ENCODE results near the gene WFDC1. TPM values are rescaled to one million over a fixed set of nuclear protein-coding genes. Genes with fewer than 3 reads are reported as not detected.

Gene WFDC1
- total RNA-seq, 2 donors from 2014 or later = 0.78 to 2.3 TPM

DNA sequence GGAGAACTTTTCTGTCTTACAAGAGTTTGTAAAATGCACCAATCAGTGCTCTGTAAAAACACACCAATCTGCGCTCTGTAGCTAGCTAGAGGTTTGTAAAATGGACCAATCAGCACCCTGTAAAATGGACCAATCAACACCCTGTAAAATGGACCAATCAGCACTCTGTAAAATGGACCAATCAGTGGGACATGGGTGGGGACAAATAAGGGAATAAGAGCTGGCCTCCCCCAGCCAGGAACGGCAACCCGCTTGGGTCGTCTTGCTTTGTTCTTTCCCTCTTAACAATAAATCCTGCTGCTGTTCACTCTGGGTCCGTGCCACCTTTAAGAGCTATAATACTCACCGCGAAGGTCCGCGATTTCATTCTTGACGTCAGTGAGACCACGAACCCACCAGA is 36.4 kb upstream of the WFDC1 start:
- intact Hi-C loops (cut with DNase I) = no loop called here
- Histone ChIP-seq H3K36me3 (replicated peaks in 1 of 2; ENCODE audit: insufficient read depth in 1 of 2, low read depth in 2 of 2) (no peaks in the 10 kb centered on the region), H3K27ac (no peak overlapping the region), H3K9me3 (no peaks in the 10 kb centered on the region), H3K27me3 (no peaks in the 10 kb centered on the region), H3K4me3 (no peak overlapping the region), H3K4me1 (no peaks in the 10 kb centered on the region)
- WGBS, 2 donors = 74 to 76% methylated on average over 11 of the region's 11 CpGs
- DNase-seq (no peak), ATAC-seq (no peak)
- no peak for TF ChIP-seq POLR2A (IDR thresholded peaks at IDR 0.05)
- no peak for TF ChIP-seq CTCF (IDR thresholded peaks at IDR 0.05)

- Histone ChIP-seq H3K4me1 (no peaks in the 10 kb centered on the region), H3K36me3 (replicated peaks in 1 of 2; ENCODE audit: insufficient read depth in 1 of 2, low read depth in 2 of 2) (no peaks in the 10 kb centered on the region), H3K27ac (no peak overlapping the region), H3K27me3 (no peaks in the 10 kb centered on the region), H3K4me3 (no peak overlapping the region), H3K9me3 (no peaks in the 10 kb centered on the region)
- TF ChIP-seq CTCF (IDR thresholded peaks at IDR 0.05) = no peak
- TF ChIP-seq POLR2A (IDR thresholded peaks at IDR 0.05) = no peak
- WGBS, 2 donors = 73 to 75% methylated on average over 3 of the region's 3 CpGs
- DNase-seq (no peak), ATAC-seq (no peak)
- intact Hi-C loops (cut with DNase I) = no loop called here
Observed at GRCh38 chr16:84259691-84260090, 35.0 kb upstream of the WFDC1 start.

DNA sequence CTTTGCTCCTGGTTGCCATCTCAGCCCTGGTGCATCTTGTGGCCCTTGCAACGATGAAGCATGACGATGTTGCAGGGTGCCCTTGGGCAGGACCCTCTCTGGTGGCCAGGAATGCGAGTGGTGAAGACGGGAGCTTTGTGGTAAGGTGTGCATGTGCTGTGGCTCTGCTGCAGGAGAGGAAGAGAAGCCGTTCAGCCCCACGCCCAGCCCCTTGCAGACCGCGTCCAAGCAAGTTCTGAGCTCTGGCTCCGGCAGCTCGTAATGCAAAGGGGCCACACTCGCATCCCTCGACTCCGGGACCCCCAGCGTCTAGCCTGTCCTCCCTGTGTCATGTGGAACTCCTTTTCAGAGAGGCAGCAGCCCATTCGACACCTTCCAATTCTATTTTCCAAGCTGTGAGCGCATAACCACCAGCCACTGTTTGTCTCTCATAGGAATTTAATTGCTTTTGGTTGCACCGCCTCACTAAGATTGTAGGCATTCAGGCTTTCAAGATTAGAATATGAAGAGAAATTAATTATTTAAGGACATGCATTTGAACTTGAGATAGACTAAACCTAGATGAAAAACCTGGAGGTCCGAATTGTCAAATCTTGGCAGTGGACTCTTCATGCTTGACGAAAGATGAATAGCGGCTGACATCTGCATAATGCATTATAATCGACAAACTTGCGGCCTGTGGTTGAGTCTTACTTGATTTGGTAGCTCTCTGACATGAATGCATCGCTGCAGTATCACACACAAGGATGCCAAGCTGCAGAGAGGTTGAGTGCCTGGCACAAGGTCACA is 33.7 kb upstream of the WFDC1 start:
- Histone ChIP-seq H3K27ac (no peak overlapping the region), H3K4me3 (no peak overlapping the region), H3K36me3 (replicated peaks in 1 of 2; ENCODE audit: insufficient read depth in 1 of 2, low read depth in 2 of 2) (no peaks in the 10 kb centered on the region), H3K27me3 (no peaks in the 10 kb centered on the region), H3K4me1 (no peaks in the 10 kb centered on the region), H3K9me3 (no peaks in the 10 kb centered on the region)
- TF ChIP-seq POLR2A (IDR thresholded peaks at IDR 0.05) (no peak), CTCF (IDR thresholded peaks at IDR 0.05) (no peak)
- no peak for ATAC-seq
- intact Hi-C loops (cut with DNase I) = no loop called here
- WGBS, 2 donors = 67 to 69% methylated on average over 12 to 23 of the region's 23 CpGs
- DNase-seq = no peak

DNA sequence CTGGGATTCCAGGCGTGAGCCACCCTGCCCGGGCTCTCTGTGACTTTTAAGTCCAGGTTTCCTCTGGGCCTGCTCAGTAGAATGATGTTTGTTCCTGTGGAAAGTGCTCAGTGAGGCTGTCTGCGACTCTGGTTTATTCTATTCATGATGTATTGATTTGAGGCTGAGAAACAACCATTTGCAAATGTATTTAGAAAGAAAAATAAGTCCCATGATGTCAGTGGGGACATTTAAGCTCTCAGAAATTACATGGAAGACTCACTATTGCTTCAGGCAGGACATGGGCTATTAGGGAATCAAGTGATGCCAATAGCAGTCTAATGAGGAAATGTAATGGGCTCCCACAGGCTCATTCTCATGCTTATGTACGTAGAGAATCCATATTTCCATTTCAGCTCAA is 32.6 kb upstream of the WFDC1 start:
- TF ChIP-seq POLR2A (IDR thresholded peaks at IDR 0.05) (no peak), CTCF (IDR thresholded peaks at IDR 0.05) (no peak)
- no peak for ATAC-seq
- no peak overlapping the region for H3K27ac ChIP-seq
- WGBS, 2 donors = 54 to 56% methylated on average over 4 of the region's 4 CpGs
- no peaks in the 10 kb centered on the region for H3K36me3 ChIP-seq (replicated peaks in 1 of 2; ENCODE audit: insufficient read depth in 1 of 2, low read depth in 2 of 2)
- H3K27me3 ChIP-seq = peaks cover 0 to 6% of the 10 kb centered on the region in 2 donors
- DNase-seq = no peak
- intact Hi-C loops (cut with DNase I) = no loop called here
- H3K9me3 ChIP-seq = no peaks in the 10 kb centered on the region
- H3K4me1 ChIP-seq = no peaks in the 10 kb centered on the region
- no peak overlapping the region for H3K4me3 ChIP-seq

DNA sequence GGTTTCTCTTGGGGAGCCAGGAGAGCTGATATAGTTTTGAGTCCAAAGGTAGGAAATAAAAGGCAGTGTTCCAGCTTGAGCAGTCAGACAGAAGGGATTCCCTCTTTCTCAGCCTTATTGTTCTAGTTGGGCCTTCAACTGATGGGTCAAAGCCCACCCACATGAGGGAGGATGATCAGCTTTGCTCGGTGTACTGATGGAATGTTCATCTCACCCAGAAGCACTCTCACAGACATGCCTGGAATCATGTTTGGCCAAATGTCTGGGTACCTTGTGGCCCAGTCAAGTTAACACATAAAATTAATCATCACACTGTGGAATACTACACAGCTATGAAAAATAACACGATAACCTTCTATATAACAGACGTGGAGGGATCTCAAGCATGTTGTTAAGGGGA is 31.7 kb upstream of the WFDC1 start:
- no peak overlapping the region for H3K27ac ChIP-seq
- no peaks in the 10 kb centered on the region for H3K4me1 ChIP-seq
- intact Hi-C loops (cut with DNase I) = no loop called here
- WGBS, 2 donors = 96 to 98% methylated on average over 3 of the region's 3 CpGs
- TF ChIP-seq POLR2A (IDR thresholded peaks at IDR 0.05) (no peak), CTCF (IDR thresholded peaks at IDR 0.05) (no peak)
- peaks cover 0 to 9% of the 10 kb centered on the region in 2 donors for H3K27me3 ChIP-seq
- no peak for ATAC-seq
- DNase-seq = no peak
- H3K36me3 ChIP-seq (replicated peaks in 1 of 2; ENCODE audit: insufficient read depth in 1 of 2, low read depth in 2 of 2) = no peaks in the 10 kb centered on the region
- no peaks in the 10 kb centered on the region for H3K9me3 ChIP-seq
- no peak overlapping the region for H3K4me3 ChIP-seq
